Lower leg skin (tissue), 4 donors: ENCODE data around the gene PREP. TPM values are rescaled to one million over a fixed set of nuclear protein-coding genes. Genes with fewer than 3 reads are reported as not detected.

Source experiments
- DNase-seq, 2 donors: peaks; one replicate each; pipeline ENCODE4 v3.0.0-alpha.2; 2019; ENCODE audit warnings: low spot score in 2 of 2
- H3K4me3 ChIP-seq: fragments of 200-600 bp; sonication (generic); 2 replicates; pipeline ENCODE4 v1.5.1; 2017; ENCODE audit warnings: mild to moderate bottlenecking, low read depth; ENCODE audit not compliant: poor library complexity, severe bottlenecking
- POLR2A ChIP-seq, 2 donors: fragments of 450-650 bp; IDR thresholded peaks; one replicate each; pipeline ENCODE4 v1.6.1; 2016 to 2017; ENCODE audit warnings: antibody characterized with exemption in 2 of 2, mild to moderate bottlenecking in 1 of 2, moderate library complexity in 1 of 2
- WGBS, 2 donors: methylation state at CpG; one replicate each; pipeline ENCODE4 v1.1.5; 2018; 5-methylcytosine and 5-hydroxymethylcytosine counted together
- intact Hi-C: fragments of 100-400 bp; cut with DNase I; formaldehyde crosslinking; loops from one replicate; pipeline ENCODE4 v1.15.0; 2023; ENCODE audit warnings: low total_unique reads
- total RNA-seq, 4 donors: library from RNA; depleted of rRNA; stranded (reverse); fragments of >200 nt; gene quantifications; one replicate each; pipeline ENCODE4 v1.1.0, GENCODE V29; 2016
- TF ChIP-seq, protein P1 (sequence below), 3 donors: fragments of 450-650 bp; IDR thresholded peaks; one replicate each; pipeline ENCODE4 v1.5.1; 2016; ENCODE audit warnings: antibody characterized with exemption in 3 of 3, mild to moderate bottlenecking in 3 of 3, moderate library complexity in 2 of 3

PREP gene
- total RNA-seq, 4 donors from 2014 or later = 33.9 to 39.1 (median 35.1) TPM

DNA sequence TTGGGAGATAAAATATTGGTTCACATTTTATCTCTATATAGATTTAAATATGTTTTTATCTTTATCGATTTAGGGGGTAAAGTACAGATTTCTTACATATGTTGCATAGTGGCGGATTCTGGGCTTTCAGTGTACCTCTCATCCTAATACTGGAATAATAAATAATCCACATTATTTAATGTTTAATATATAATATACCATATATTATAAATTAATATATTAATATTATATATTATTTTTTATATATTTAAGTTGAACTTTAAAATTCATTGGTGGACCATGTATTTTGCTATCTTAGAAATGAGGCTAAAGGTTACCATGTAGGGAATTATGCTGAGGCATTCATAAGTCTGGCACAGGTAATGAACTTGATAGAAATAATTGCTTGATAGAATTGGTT is 133.5 kb downstream of the PREP start:
- 94 to 100% methylated on average over 2 of the region's 2 CpGs for WGBS, 2 donors
- no peak for TF ChIP-seq POLR2A (IDR thresholded peaks at IDR 0.05)
- TF ChIP-seq, protein P1, sequence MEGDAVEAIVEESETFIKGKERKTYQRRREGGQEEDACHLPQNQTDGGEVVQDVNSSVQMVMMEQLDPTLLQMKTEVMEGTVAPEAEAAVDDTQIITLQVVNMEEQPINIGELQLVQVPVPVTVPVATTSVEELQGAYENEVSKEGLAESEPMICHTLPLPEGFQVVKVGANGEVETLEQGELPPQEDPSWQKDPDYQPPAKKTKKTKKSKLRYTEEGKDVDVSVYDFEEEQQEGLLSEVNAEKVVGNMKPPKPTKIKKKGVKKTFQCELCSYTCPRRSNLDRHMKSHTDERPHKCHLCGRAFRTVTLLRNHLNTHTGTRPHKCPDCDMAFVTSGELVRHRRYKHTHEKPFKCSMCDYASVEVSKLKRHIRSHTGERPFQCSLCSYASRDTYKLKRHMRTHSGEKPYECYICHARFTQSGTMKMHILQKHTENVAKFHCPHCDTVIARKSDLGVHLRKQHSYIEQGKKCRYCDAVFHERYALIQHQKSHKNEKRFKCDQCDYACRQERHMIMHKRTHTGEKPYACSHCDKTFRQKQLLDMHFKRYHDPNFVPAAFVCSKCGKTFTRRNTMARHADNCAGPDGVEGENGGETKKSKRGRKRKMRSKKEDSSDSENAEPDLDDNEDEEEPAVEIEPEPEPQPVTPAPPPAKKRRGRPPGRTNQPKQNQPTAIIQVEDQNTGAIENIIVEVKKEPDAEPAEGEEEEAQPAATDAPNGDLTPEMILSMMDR (IDR thresholded peaks at IDR 0.05) = no peak
- DNase-seq = no peak
- intact Hi-C loops = no loop called here
- H3K4me3 ChIP-seq = no peak overlapping the region

DNA sequence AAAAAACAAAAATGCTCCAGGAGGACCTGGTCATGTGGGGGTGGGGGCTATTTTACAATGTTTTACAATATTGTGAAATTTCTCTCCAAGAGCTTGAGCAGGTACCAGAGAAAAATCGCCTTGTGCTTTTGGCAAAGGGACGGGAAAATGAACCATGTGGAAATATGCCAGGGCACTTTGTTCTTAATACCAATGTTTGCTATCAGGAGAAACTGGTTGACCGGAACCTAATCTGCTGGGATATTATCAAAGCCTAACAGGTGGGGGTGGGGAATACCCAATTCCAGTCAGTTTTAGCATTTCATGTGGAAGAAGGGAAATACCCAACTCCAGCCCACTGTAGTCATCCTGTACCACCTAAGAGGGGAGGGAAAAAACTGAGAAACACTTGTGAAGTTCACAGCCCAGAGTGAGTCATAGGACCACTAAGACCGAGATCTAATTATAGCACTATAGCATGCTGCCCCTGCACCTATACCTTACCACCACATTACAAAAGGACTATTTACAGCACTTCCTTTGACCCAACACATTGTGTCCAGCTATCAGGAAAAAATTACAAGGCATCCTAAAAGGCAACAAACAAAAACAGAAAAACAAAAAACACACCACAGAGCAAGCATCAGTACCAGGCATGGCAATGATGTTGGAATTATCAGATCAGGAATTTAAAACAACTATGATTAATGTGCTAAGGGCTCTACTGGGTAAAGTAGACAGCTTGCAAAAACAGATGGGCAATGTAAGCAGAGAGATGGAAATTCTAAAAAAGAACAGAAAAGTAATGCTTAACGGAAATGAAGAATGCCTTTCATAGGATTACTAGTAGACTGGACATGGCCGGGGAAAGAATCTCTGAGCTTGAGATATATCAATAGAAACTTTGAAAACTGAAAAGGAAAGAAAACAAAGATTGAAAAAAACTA is 138.9 kb downstream of the PREP start:
- no peak overlapping the region for H3K4me3 ChIP-seq
- no peak for DNase-seq
- intact Hi-C loops = no loop called here
- 71 to 80% methylated on average over 6 of the region's 6 CpGs for WGBS, 2 donors
- TF ChIP-seq POLR2A (IDR thresholded peaks at IDR 0.05) = no peak
- TF ChIP-seq, protein P1 (IDR thresholded peaks at IDR 0.05) = no peak

DNA sequence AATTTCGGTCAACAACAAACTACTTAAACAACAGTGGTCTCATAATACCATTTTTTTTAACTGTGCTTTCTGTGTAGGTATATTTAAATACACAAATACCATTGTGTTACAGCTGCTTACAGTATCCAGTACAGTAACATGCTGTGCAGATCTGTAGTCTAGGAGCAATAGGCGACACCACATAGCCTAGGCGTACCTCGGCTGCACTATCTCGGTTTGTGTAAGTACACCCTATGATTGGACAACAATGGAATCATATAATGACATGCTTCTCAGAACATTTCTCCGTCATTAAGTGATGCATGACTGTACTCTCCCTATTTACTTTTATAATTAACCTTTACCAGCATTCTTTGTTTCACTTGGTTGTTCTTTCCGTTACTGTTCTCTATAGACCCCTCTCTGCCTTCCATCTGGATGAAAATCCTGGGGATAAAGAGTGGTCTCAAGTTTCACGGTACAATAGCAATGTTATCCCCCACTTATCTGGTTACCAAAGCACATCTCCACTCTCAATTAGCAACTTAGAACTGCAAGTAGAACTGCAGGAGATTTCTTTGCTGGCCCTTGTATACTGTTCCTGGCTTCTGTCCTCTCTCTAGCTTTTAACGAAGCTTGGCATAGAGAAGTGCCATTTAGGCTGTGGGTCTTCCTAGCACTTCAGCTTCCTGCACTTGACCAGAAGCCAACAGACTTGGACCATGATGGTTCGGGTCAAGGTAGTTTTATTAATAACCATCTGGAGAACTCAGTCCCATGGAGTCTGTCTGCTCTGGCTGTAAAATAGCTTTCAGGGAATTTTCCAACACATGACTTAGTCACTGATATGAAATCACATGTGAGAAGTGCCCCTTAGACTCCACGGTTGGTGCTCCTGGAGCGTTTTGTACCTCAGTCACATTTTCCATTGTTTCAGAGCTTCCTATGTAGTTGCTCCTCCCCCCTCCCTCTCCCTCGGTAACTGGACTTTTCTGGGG is 142.7 kb downstream of the PREP start:
- intact Hi-C loops = no loop called here
- DNase-seq = no peak
- TF ChIP-seq, protein P1 (IDR thresholded peaks at IDR 0.05) = no peak
- TF ChIP-seq POLR2A (IDR thresholded peaks at IDR 0.05) = no peak
- no peak overlapping the region for H3K4me3 ChIP-seq
- WGBS, 2 donors = 71 to 77% methylated on average over 13 of the region's 13 CpGs

DNA sequence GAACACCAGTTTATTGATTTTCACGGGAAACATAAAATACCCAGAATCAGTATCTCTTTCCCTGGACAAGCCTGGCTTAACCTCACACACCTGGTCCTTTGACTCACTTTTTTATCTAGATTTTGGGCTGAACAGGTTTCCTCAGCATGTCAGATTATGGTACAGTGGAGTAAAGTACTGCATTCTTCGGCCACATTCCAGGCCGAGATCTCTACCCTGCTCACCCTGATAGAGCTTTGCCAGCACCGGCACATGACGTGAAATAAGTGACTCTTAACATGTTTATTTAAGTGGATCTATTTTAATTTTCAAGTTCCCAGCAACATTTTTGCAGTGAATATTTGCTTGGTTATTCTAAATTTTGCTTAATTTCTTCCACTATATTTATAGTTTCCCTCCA is 144.1 kb downstream of the PREP start:
- intact Hi-C loops = no loop called here
- WGBS, 2 donors = 67 to 90% methylated on average over 5 of the region's 5 CpGs
- TF ChIP-seq, protein P1 (IDR thresholded peaks at IDR 0.05) = no peak
- TF ChIP-seq POLR2A (IDR thresholded peaks at IDR 0.05) = no peak
- no peak for DNase-seq
- no peak overlapping the region for H3K4me3 ChIP-seq

DNA sequence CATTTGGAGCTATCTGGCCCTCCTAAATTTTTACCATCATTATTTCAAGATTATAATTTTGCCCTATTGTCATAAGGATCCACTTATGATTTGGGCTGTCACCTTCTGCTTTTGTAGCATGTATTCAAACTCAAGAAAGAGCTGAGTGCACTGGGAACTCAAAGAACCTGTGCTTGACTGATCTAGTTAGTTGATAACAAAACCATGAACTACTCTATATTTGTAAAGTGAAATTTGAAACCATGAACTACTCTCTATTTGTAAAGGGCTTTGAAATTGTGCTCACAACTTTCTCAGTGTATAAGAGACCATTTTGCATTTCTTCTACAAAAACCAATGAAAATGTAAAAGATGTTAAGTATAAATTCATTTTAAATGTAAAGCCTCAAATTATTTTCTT is 145.5 kb downstream of the PREP start:
- intact Hi-C loops = no loop called here
- DNase-seq = no peak
- TF ChIP-seq, protein P1 (IDR thresholded peaks at IDR 0.05) = no peak
- no peak overlapping the region for H3K4me3 ChIP-seq
